Activated CD4-positive, alpha-beta T cell treated with anti-CD3 and anti-CD28 coated beads, Interleukin-2, amount 10 ng/mL, durations not matched to agents 7 days and 5 days (primary cell): ENCODE results near the gene ZNF839. TPM values are rescaled to one million over a fixed set of nuclear protein-coding genes. Genes with fewer than 3 reads are reported as not detected.
A peak's percentile ranks its signal among the peaks of the same experiment; 100 is the strongest.
"Not testable (repeated sequence)": the region's sequence is repeated elsewhere in the genome, so short reads cannot be mapped to it uniquely, and the experiment has no call there.

Experiments used
- CTCF ChIA-PET: fragments of 350-600 bp; sonication (Branson Sonifier 250); formaldehyde crosslinking; loops from one replicate; lab custom pipeline; 2021; ENCODE audit warnings: antibody characterized with exemption; lab: Charles Lee
- POLR2A ChIA-PET: fragments of 350-600 bp; sonication (Branson Sonifier 250); formaldehyde crosslinking; loops from one replicate; lab custom pipeline; 2021; ENCODE audit warnings: antibody characterized with exemption; lab: Charles Lee
- DNase-seq: peaks from one replicate; pipeline ENCODE4 v3.0.0-alpha.2; 2020
- H3K27ac Mint-ChIP-seq: one replicate; pipeline ENCODE4 v1.8.0; 2021; ENCODE audit warnings: mild to moderate bottlenecking, moderate library complexity, mixed read lengths
- H3K27me3 Mint-ChIP-seq: one replicate; pipeline ENCODE4 v1.8.0; 2021; ENCODE audit warnings: mixed read lengths
- H3K36me3 Mint-ChIP-seq: one replicate; pipeline ENCODE4 v1.8.0; 2021; ENCODE audit warnings: low read depth, mixed read lengths
- H3K4me1 Mint-ChIP-seq: one replicate; pipeline ENCODE4 v1.8.0; 2021; ENCODE audit warnings: mixed read lengths
- H3K4me3 Mint-ChIP-seq: one replicate; pipeline ENCODE4 v1.8.0; 2021; ENCODE audit warnings: mild to moderate bottlenecking, moderate library complexity, mixed read lengths
- H3K9me3 Mint-ChIP-seq: one replicate; pipeline ENCODE4 v1.8.0; 2021; ENCODE audit warnings: mixed read lengths
- total RNA-seq, 2 experiments: library from RNA; stranded (reverse); gene quantifications; one replicate each; pipeline ENCODE4 v1.2.3, GENCODE V29; 2021

The ZNF839 gene
- total RNA-seq, 2 experiments from 2014 or later = 14.8 to 18.8 TPM

DNA sequence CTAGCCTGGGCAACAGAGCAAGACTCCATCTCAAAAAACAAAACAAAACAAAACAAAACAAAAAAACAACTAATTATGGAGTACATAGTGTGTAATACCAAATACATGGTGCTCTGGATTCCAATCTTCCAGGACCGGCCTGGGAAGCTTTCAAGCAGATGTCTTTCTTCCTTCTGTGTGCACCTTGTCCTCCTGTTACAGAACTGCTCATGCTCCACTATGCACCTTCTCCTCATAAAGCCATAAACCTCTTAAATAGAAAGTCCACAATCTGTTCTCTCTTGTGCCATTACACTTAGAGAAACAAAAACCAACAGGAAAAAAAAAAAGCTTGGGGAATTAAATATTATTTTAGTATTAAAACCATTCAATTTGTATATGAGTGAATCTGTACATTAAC lies 27.1 kb upstream of the ZNF839 start:
- POLR2A ChIA-PET = no interaction called here
- Mint-ChIP-seq H3K36me3 (no peaks in the 10 kb centered on the region), H3K4me1 (no peaks in the 10 kb centered on the region), H3K27me3 (peaks cover 7% of the 10 kb centered on the region), H3K9me3 (peaks cover 2% of the 10 kb centered on the region), H3K4me3 (no peak overlapping the region), H3K27ac (no peak overlapping the region)
- CTCF ChIA-PET = interaction anchor here (1.0 kb wide), 1 partner anchor 14 kb away, joined by 3 read pairs; no protein-coding TSS in a partner anchor
- DNase-seq = no peak

DNA sequence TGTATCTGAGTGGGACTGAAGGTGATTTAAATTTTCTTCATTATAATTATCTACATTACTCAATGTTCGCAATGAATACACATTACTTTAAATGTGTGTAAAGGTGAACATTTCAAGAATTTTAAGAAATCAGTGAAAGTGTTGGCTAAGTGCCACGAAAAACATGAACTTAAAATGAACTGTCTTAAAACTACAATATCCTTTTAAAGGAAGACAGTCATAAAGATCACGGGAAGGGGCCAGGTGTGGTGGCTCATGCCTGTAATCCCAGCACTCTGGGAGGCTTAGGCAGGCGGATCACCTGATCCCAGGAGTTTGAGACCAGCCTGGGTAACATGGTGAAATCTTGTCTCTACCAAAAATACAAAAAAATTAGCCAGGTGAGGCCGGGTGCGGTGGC lies 25.8 kb upstream of the ZNF839 start:
- no peak for DNase-seq
- ChIA-PET CTCF (interaction anchor here (0.7 kb wide), 1 partner anchor 204 kb away, joined by 3 read pairs; no protein-coding TSS in a partner anchor), POLR2A (no interaction called here)
- H3K36me3 Mint-ChIP-seq = no peaks in the 10 kb centered on the region
- H3K4me3 Mint-ChIP-seq = no peak overlapping the region
- H3K27me3 Mint-ChIP-seq = peaks cover 7% of the 10 kb centered on the region
- no peaks in the 10 kb centered on the region for H3K4me1 Mint-ChIP-seq
- no peak overlapping the region for H3K27ac Mint-ChIP-seq
- H3K9me3 Mint-ChIP-seq = no peaks in the 10 kb centered on the region

DNA sequence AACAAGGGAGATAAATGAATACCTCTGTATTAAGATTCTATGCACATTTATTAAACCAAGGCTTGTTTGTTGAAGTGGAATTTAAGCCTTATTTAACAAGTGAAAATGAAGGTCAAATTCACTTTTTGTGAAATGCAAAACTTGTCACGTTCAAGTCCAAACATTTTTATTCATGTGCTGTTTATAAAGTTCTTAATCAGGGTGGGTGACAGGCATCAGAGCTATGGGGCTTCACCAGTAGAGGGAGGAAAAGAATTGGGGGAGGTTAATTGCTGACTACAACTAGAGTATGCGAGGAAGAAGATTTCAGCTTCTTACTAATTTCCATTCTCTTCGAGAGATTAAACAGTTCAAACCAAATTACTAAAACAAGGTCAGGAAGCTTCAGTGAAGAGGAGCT lies 24.3 kb upstream of the ZNF839 start:
- peaks cover 7% of the 10 kb centered on the region for H3K27me3 Mint-ChIP-seq
- no peaks in the 10 kb centered on the region for H3K4me1 Mint-ChIP-seq
- ChIA-PET POLR2A (no interaction called here), CTCF (interaction anchor here (1.1 kb wide), 1 partner anchor 10 kb away, joined by 6 read pairs; the partner anchor contains the start of gene MOK)
- no peaks in the 10 kb centered on the region for H3K9me3 Mint-ChIP-seq
- no peaks in the 10 kb centered on the region for H3K36me3 Mint-ChIP-seq
- DNase-seq = no peak
- H3K27ac Mint-ChIP-seq = no peak overlapping the region
- H3K4me3 Mint-ChIP-seq = no peak overlapping the region

- Mint-ChIP-seq H3K27me3 (peaks cover 7% of the 10 kb centered on the region), H3K9me3 (no peaks in the 10 kb centered on the region), H3K4me3 (no peak overlapping the region), H3K36me3 (no peaks in the 10 kb centered on the region), H3K27ac (no peak overlapping the region), H3K4me1 (no peaks in the 10 kb centered on the region)
- DNase-seq = no peak
- CTCF ChIA-PET = interaction anchor here (0.6 to 2.0 kb wide), 2 partner anchors 17 to 563 kb away, joined by 3 to 6 read pairs; no protein-coding TSS in a partner anchor
- POLR2A ChIA-PET = no interaction called here
Observed at GRCh38 chr14:102297436-102298170, 21.9 kb upstream of the ZNF839 start.

- H3K27me3 Mint-ChIP-seq = peaks cover 11% of the 10 kb centered on the region
- H3K9me3 Mint-ChIP-seq, H3K27ac Mint-ChIP-seq, H3K4me1 Mint-ChIP-seq, POLR2A ChIA-PET, DNase-seq, H3K36me3 Mint-ChIP-seq, H3K4me3 Mint-ChIP-seq: not testable (repeated sequence)
- CTCF ChIA-PET = interaction anchor here (0.6 to 2.0 kb wide), 3 partner anchors 16 to 564 kb away, joined by 3 to 6 read pairs (median 3); no protein-coding TSS in a partner anchor
Observed at GRCh38 chr14:102298303-102299070, 21.1 kb upstream of the ZNF839 start.

- Mint-ChIP-seq H3K4me1 (peaks cover 17% of the 10 kb centered on the region), H3K27ac (no peak overlapping the region), H3K9me3 (no peaks in the 10 kb centered on the region), H3K4me3 (peak overlapping the region; percentile 52), H3K36me3 (no peaks in the 10 kb centered on the region), H3K27me3 (peaks cover 12% of the 10 kb centered on the region)
- POLR2A ChIA-PET = no interaction called here
- CTCF ChIA-PET = interaction anchor here (3.5 kb wide), 1 partner anchor 12 kb away, joined by 34 read pairs; no protein-coding TSS in a partner anchor
- DNase-seq = no peak
Observed at GRCh38 chr14:102303664-102304063, 15.9 kb upstream of the ZNF839 start.

DNA sequence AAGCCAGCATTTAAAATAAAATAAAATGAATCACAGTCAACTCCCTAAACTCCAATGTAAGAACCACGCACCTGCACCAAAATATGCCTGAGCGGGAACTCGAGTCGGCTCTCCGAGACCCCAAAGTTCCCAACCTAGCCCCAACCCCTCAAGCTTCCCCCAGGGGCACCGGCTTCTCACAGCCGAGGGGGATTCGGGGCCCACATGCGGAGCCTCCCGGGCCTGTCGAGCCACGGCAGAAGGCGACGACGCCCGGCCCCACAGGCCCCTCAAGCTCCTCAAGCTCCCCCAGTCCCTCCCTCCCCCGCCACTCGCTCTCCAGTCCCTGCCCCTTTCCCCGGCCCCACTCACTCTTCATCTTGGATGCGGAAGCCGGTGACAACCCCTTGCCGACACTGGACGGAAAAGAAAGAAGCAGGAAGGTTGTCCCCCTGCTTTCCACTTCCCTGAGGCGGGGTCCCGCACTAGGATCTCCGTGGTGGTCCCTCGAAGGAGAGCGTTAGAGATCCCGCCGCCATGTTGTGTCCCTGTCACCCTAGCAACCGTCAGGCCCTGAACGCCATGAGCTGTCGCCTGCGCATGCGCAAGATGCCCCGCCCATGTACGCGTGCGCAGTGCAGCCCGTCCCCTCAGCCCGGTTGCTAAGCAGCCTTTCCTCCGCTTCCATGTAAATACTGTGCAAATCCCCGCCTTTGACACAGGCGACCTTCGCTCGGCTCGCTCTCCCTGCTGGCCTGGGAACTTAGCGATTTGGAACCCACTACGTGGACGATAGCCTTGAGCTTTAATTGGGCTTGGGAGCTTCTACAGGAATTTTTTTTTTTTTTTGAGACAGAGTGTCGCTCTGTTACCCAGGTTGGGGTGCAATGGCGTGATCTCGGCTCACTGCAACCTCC lies 14.7 kb upstream of the ZNF839 start, which contains the start of gene MOK:
Gene MOK (minus strand): TSS at position 554 of the 896 bp plus-strand sequence. CDS start 196 bp downstream, at position 358.
- DNase-seq = peak; percentile 97
- peak within 1 kb of the TSS; percentile 96 for H3K4me3 Mint-ChIP-seq
- CTCF ChIA-PET = interaction anchor here (0.6 to 3.5 kb wide), 3 partner anchors 9 to 1149 kb away, joined by 3 to 34 read pairs (median 6); no protein-coding TSS in a partner anchor
- no peaks in the 10 kb centered on the region for H3K9me3 Mint-ChIP-seq
- H3K36me3 Mint-ChIP-seq = no peaks in the 10 kb centered on the region
- H3K27ac Mint-ChIP-seq = peak within 1 kb of the TSS; percentile 87
- POLR2A ChIA-PET = interaction anchor here (0.7 kb wide), 1 partner anchor 334 kb away, joined by 3 read pairs; no protein-coding TSS in a partner anchor
- peaks cover 12% of the 10 kb centered on the region for H3K27me3 Mint-ChIP-seq
- H3K4me1 Mint-ChIP-seq = peaks cover 17% of the 10 kb centered on the region

- no peaks in the 10 kb centered on the region for H3K36me3 Mint-ChIP-seq
- peak overlapping the region; percentile 84 for H3K4me3 Mint-ChIP-seq
- H3K9me3 Mint-ChIP-seq = no peaks in the 10 kb centered on the region
- peak overlapping the region; percentile 83 for H3K27ac Mint-ChIP-seq
- H3K27me3 Mint-ChIP-seq = no peaks in the 10 kb centered on the region
- ChIA-PET POLR2A (interaction anchor here (0.6 kb wide), 1 partner anchor 66 kb away, joined by 5 read pairs; no protein-coding TSS in a partner anchor), CTCF (interaction anchor here (0.6 to 5.0 kb wide), 17 partner anchors 9 to 361 kb away, joined by 3 to 34 read pairs (median 3); partner anchors contain the start of gene MOK)
- DNase-seq = peak; percentile 83
- peaks cover 53% of the 10 kb centered on the region for H3K4me1 Mint-ChIP-seq
Observed at GRCh38 chr14:102314242-102315011, 5.1 kb upstream of the ZNF839 start.

GRCh38 chr14:102315121-102315520 lies 4.4 kb upstream of the ZNF839 start:
- DNase-seq = no peak
- POLR2A ChIA-PET = interaction anchor here (0.6 kb wide), 1 partner anchor 66 kb away, joined by 5 read pairs; no protein-coding TSS in a partner anchor
- Mint-ChIP-seq H3K36me3 (no peaks in the 10 kb centered on the region), H3K4me3 (peak overlapping the region; percentile 84), H3K4me1 (peaks cover 54% of the 10 kb centered on the region), H3K9me3 (no peaks in the 10 kb centered on the region), H3K27ac (no peak overlapping the region), H3K27me3 (no peaks in the 10 kb centered on the region)
- CTCF ChIA-PET = interaction anchor here (0.6 to 5.0 kb wide), 8 partner anchors 10 to 470 kb away, joined by 3 to 34 read pairs (median 5); partner anchors contain the start of gene MOK

- CTCF ChIA-PET = interaction anchor here (0.6 to 5.0 kb wide), 16 partner anchors 8 to 507 kb away, joined by 3 to 34 read pairs (median 4); partner anchors contain the start of gene MOK
- peak; percentile 37 for DNase-seq
- peak overlapping the region; percentile 91 for H3K27ac Mint-ChIP-seq
- H3K27me3 Mint-ChIP-seq = no peaks in the 10 kb centered on the region
- no peaks in the 10 kb centered on the region for H3K36me3 Mint-ChIP-seq
- POLR2A ChIA-PET = interaction anchor here (0.6 kb wide), 1 partner anchor 348 kb away, joined by 6 read pairs; no protein-coding TSS in a partner anchor
- H3K4me3 Mint-ChIP-seq = peak overlapping the region; percentile 84
- H3K9me3 Mint-ChIP-seq = no peaks in the 10 kb centered on the region
- H3K4me1 Mint-ChIP-seq = peaks cover 65% of the 10 kb centered on the region
Observed at GRCh38 chr14:102316338-102316742, 3.2 kb upstream of the ZNF839 start.
